Measurements from ENCODE around the gene AK4.

The AK4 gene

GRCh38 chr1:65147424-65148177 is 402 bp upstream of the AK4 start:
- peak overlapping the region; percentile 95 for H3K4me2 ChIP-seq (ENCODE audit: low read length)
- no peaks in the 10 kb centered on the region for H3K27me3 ChIP-seq (ENCODE audit: control insufficient read depth, insufficient read depth, low read length)
- H2AFZ ChIP-seq: peak overlapping the region; percentile 74
- H3K27ac ChIP-seq: no peak overlapping the region
- no peaks in the 10 kb centered on the region for H3K4me1 ChIP-seq
- no peaks in the 10 kb centered on the region for H3K36me3 ChIP-seq (ENCODE audit: control insufficient read depth, insufficient read depth, low read length)
- H3K79me2 ChIP-seq: no peaks in the 10 kb centered on the region
- H3K9ac ChIP-seq: no peak overlapping the region
- H3K4me3 ChIP-seq (ENCODE audit: low read depth, low read length): peak overlapping the region; percentile 64
- no peak for TF ChIP-seq CTCF (IDR thresholded peaks at IDR 0.05)
- no peaks in the 10 kb centered on the region for H3K9me3 ChIP-seq (ENCODE audit: control insufficient read depth, low read length)

GRCh38 chr1:65148548-65149350 is 746 bp downstream of the AK4 start:
- Histone ChIP-seq H3K79me2 (no peaks in the 10 kb centered on the region), H3K27me3 (ENCODE audit: control insufficient read depth, insufficient read depth, low read length) (no peaks in the 10 kb centered on the region), H3K4me2 (ENCODE audit: low read length) (peak overlapping the region; percentile 95), H3K4me1 (no peaks in the 10 kb centered on the region), H2AFZ (peak overlapping the region; percentile 74), H3K9me3 (ENCODE audit: control insufficient read depth, low read length) (no peaks in the 10 kb centered on the region), H3K36me3 (ENCODE audit: control insufficient read depth, insufficient read depth, low read length) (no peaks in the 10 kb centered on the region), H3K27ac (no peak overlapping the region), H3K4me3 (ENCODE audit: low read depth, low read length) (peak overlapping the region; percentile 64), H3K9ac (no peak overlapping the region)
- TF ChIP-seq CTCF (IDR thresholded peaks at IDR 0.05): no peak

- Histone ChIP-seq H3K27ac (no peak overlapping the region), H3K4me1 (no peaks in the 10 kb centered on the region), H3K9ac (no peak overlapping the region), H2AFZ (peak overlapping the region; percentile 74), H3K79me2 (no peaks in the 10 kb centered on the region), H3K27me3 (ENCODE audit: control insufficient read depth, insufficient read depth, low read length) (no peaks in the 10 kb centered on the region), H3K36me3 (ENCODE audit: control insufficient read depth, insufficient read depth, low read length) (no peaks in the 10 kb centered on the region), H3K4me3 (ENCODE audit: low read depth, low read length) (peak overlapping the region; percentile 64), H3K4me2 (ENCODE audit: low read length) (peak overlapping the region; percentile 95), H3K9me3 (ENCODE audit: control insufficient read depth, low read length) (no peaks in the 10 kb centered on the region)
- TF ChIP-seq CTCF (IDR thresholded peaks at IDR 0.05): no peak
Measured at GRCh38 chr1:65149351-65150107, 1.5 kb downstream of the AK4 start.

DNA sequence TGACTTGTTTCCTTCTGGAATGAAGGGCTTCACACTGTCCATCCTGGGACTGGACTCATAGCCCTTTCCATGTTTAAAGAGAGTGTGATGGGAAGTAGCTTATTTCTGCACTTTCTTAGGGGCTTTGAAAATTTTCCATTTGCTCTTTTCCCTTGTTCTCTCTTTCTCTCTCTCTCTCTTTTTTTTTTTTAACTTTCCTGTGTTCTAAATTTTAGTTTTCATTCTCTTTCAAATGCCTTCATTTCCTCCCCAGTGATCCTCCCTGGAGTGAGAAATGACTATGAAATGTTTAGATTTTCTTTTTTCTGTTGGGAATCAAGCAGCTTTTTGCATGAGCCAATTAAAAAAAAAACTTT is 2.1 kb downstream of the AK4 start:
- Histone ChIP-seq H3K9me3 (ENCODE audit: control insufficient read depth, low read length) (no peaks in the 10 kb centered on the region), H3K4me1 (no peaks in the 10 kb centered on the region), H3K4me3 (ENCODE audit: low read depth, low read length) (no peak overlapping the region), H2AFZ (no peak overlapping the region), H3K36me3 (ENCODE audit: control insufficient read depth, insufficient read depth, low read length) (no peaks in the 10 kb centered on the region), H3K9ac (no peak overlapping the region), H3K79me2 (no peaks in the 10 kb centered on the region), H3K27ac (no peak overlapping the region), H3K4me2 (ENCODE audit: low read length) (no peak overlapping the region), H3K27me3 (ENCODE audit: control insufficient read depth, insufficient read depth, low read length) (no peaks in the 10 kb centered on the region)
- TF ChIP-seq CTCF (IDR thresholded peaks at IDR 0.05): no peak

All from parathyroid adenoma (tissue), 2 donors.